HepG2 (cell line): ENCODE results near the gene TBATA. TPM values are rescaled to one million over a fixed set of nuclear protein-coding genes. Genes with fewer than 3 reads are reported as not detected.

Source experiments
- ATAC-seq: fragments of 200-7000 bp; cut with Tn5 transposase; 3 replicates; pipeline ENCODE4 v1.9.1; 2020; ENCODE audit warnings: mild to moderate bottlenecking, moderate library complexity
- BruUV-seq: library from RNA; stranded (reverse); fragments of 400-500 nt; replicated peaks from 2 replicates; lab custom pipeline; 2021; lab: Mats Ljungman, UMichigan
- CTCF ChIA-PET: fragments of 300-600 bp; formaldehyde crosslinking; extraction: SDS; loops from one replicate; lab custom pipeline; 2021; ENCODE audit warnings: low total read pairs, inconsistent platforms, low intra/inter-chr PET ratio; lab: Yijun Ruan, JAX
- POLR2A ChIA-PET: fragments of 350-600 bp; sonication (Branson Sonifier 250); formaldehyde crosslinking; loops from one replicate; lab custom pipeline; 2020; ENCODE audit warnings: antibody characterized with exemption, inconsistent platforms; lab: Yijun Ruan, JAX
- DNase-seq: peaks from one replicate; pipeline ENCODE4 v3.0.0-alpha.2; 2015; ENCODE audit warnings: low spot score
- FAIRE-seq: peaks from 3 replicates; lab custom pipeline; 2011; peaks lifted over from hg19 to GRCh38; lab: Jason Lieb, UNC
- H2AFZ ChIP-seq: one replicate; pipeline ENCODE4 v1.6.1; 2011; ENCODE audit warnings: low read length, inconsistent platforms
- H3K27ac ChIP-seq: fragments of 300-600 bp; 3 replicates; pipeline ENCODE4 v1.8.0; 2011; ENCODE audit warnings: mixed run types, mild to moderate bottlenecking, mixed read lengths, low read length, inconsistent platforms; ENCODE audit not compliant: insufficient read depth; ENCODE audit errors: extremely low read length
- H3K27me3 ChIP-seq, 2 experiments: fragments of 200-600 bp in 1 of 2; 2 replicates in 1 of 2; 3 replicates in 1 of 2; pipeline versions ENCODE4 v1.6.0 to v1.8.0; 2011; ENCODE audit warnings: low read length in 2 of 2, mild to moderate bottlenecking in 2 of 2, moderate library complexity in 2 of 2, inconsistent platforms in 1 of 2; ENCODE audit not compliant: insufficient read depth in 2 of 2, control insufficient read depth in 1 of 2
- H3K36me3 ChIP-seq, 2 experiments: fragments of 200-600 bp in 1 of 2; replicated peaks in 1 of 2; 2 replicates in 1 of 2; 3 replicates in 1 of 2; pipeline versions ENCODE4 v1.5.1 to v1.8.0; 2011; ENCODE audit warnings: low read length in 2 of 2, inconsistent platforms in 1 of 2; ENCODE audit not compliant: insufficient read depth in 2 of 2, control insufficient read depth in 1 of 2
- H3K4me1 ChIP-seq: 2 replicates; pipeline ENCODE4 v1.5.1; 2012; ENCODE audit warnings: low read length, inconsistent platforms; ENCODE audit not compliant: insufficient read depth
- H3K4me2 ChIP-seq: 2 replicates; pipeline ENCODE4 v1.6.0; 2011; ENCODE audit warnings: low read depth, low read length, inconsistent platforms
- H3K4me3 ChIP-seq, 3 experiments: fragments of 200-600 bp in 1 of 3; sonication (generic), shearing (Covaris generic) in 1 of 3; replicated peaks in 1 of 3; 2 replicates each; pipeline ENCODE4 v1.5.1; 2011 to 2016; ENCODE audit warnings: low read length in 3 of 3, inconsistent platforms in 2 of 3, low read depth in 2 of 3, mild to moderate bottlenecking in 2 of 3, control low read depth in 1 of 3, mixed read lengths in 1 of 3; ENCODE audit not compliant: insufficient read depth in 1 of 3
- H3K79me2 ChIP-seq: one replicate; pipeline ENCODE4 v1.6.1; 2011; ENCODE audit warnings: low read length, inconsistent platforms; ENCODE audit not compliant: insufficient read depth
- H3K9ac ChIP-seq: 2 replicates; pipeline ENCODE4 v1.6.0; 2011; ENCODE audit warnings: mild to moderate bottlenecking, low read depth, low read length, inconsistent platforms; ENCODE audit not compliant: insufficient read depth
- H3K9me3 ChIP-seq: 2 replicates; pipeline ENCODE4 v1.5.1; 2012; ENCODE audit warnings: mild to moderate bottlenecking, low read length
- H4K20me1 ChIP-seq: 2 replicates; pipeline ENCODE4 v1.6.0; 2011; ENCODE audit warnings: inconsistent platforms, mild to moderate bottlenecking, low read length, moderate library complexity; ENCODE audit not compliant: insufficient read depth
- JARID2 ChIP-seq: sonication (generic); formaldehyde crosslinking; IDR thresholded peaks from 2 replicates; pipeline ENCODE4 v1.8.1; 2023; ENCODE audit warnings: missing genetic modification reagents, inconsistent platforms; ENCODE audit not compliant: insufficient replicate concordance
- KLF6 ChIP-seq: IDR thresholded peaks from 2 replicates; pipeline ENCODE4 v1.8.0; 2016; ENCODE audit warnings: missing biosample characterization, missing genetic modification reagents
- MZF1 ChIP-seq: sonication (generic); formaldehyde crosslinking; IDR thresholded peaks from 2 replicates; pipeline ENCODE4 v1.8.1; 2023; ENCODE audit warnings: mild to moderate bottlenecking, missing genetic modification reagents, borderline replicate concordance
- NCOA2 ChIP-seq: sonication (generic); formaldehyde crosslinking; IDR thresholded peaks from 2 replicates; pipeline ENCODE4 v1.8.0; 2022; ENCODE audit warnings: inconsistent platforms
- NFE2L2 ChIP-seq: fragments of 150-350 bp; IDR thresholded peaks from 2 replicates; pipeline ENCODE4 v1.6.1; 2014; ENCODE audit warnings: low read length
- TEAD3 ChIP-seq: optimal IDR thresholded peaks from 2 replicates; pipeline ENCODE3; 2016; ENCODE audit warnings: borderline replicate concordance
- ZNF121 ChIP-seq: sonication (generic); formaldehyde crosslinking; IDR thresholded peaks from 2 replicates; pipeline ENCODE4 v1.5.0; 2020; ENCODE audit warnings: mild to moderate bottlenecking, missing genetic modification reagents
- ZNF569 ChIP-seq: sonication (generic); formaldehyde crosslinking; IDR thresholded peaks from 2 replicates; pipeline ENCODE4 v1.5.0; 2020; ENCODE audit warnings: mild to moderate bottlenecking, missing genetic modification reagents, moderate library complexity, borderline replicate concordance
- ZNF780A ChIP-seq: sonication (generic); formaldehyde crosslinking; IDR thresholded peaks from 2 replicates; pipeline ENCODE4 v1.8.0; 2022; ENCODE audit warnings: mild to moderate bottlenecking, missing genetic modification reagents, moderate library complexity
- WGBS: methylation state at CpG from one replicate; pipeline ENCODE4 v1.1.6; 2017; ENCODE audit warnings: low lambda C conversion rate; 5-methylcytosine and 5-hydroxymethylcytosine counted together
- in situ Hi-C: cut with HindIII; loops from 2 replicates; pipeline ENCODE4 v1.10.0; 2017; ENCODE audit warnings: low pct_unique_long_range_greater_than_20kb; ENCODE audit not compliant: extremely low pct_ligation_motif_present
- intact Hi-C: fragments of 100-400 bp; cut with micrococcal nuclease; formaldehyde crosslinking; loops from one replicate; pipeline ENCODE4 v1.10.0; 2022; ENCODE audit not compliant: unreplicated experiment
- polyA plus RNA-seq, 8 experiments: library from polyadenylated mRNA; depleted of rRNA in 3 of 8; stranded (reverse) in 7 of 8; unstranded in 1 of 8; fragments of >200 nt; fragmentation: Illumina TruSeq in 4 of 8; extraction: Trizol in 4 of 8; gene quantifications; 2 replicates each; pipeline versions ENCODE4 v1.2.1 to v1.2.3, GENCODE V29; 2011 to 2016; ENCODE audit warnings: low read depth in 4 of 8, missing spikeins in 1 of 8, mixed read lengths in 1 of 8; ENCODE audit not compliant: insufficient read depth in 1 of 8
- total RNA-seq, 5 experiments: library from RNA; depleted of rRNA; stranded (reverse); fragments of >200 nt; fragmentation: Illumina TruSeq; extraction: Trizol; gene quantifications; 2 replicates each; pipeline ENCODE4 v1.2.3, GENCODE V29; 2016; ENCODE audit warnings: low read depth in 1 of 5
- TF ChIP-seq, protein P1 (sequence below): IDR thresholded peaks from 2 replicates; pipeline ENCODE4 v1.6.1; 2016; ENCODE audit warnings: missing biosample characterization, missing genetic modification reagents, low read depth
- TF ChIP-seq, protein P2 (sequence below): sonication (generic); formaldehyde crosslinking; IDR thresholded peaks from 2 replicates; pipeline ENCODE4 v1.4.0; 2020; ENCODE audit warnings: mild to moderate bottlenecking, low read depth, missing genetic modification reagents
- TF ChIP-seq, protein P3 (sequence below): sonication (generic); formaldehyde crosslinking; conservative IDR thresholded peaks from 2 replicates; pipeline ENCODE4 v1.8.0; 2022; ENCODE audit warnings: missing genetic modification reagents

TBATA gene
- total and polyA plus RNA-seq, 2 of the 13 experiments (the other 11 are each of a cell fraction or from before 2014, with no cell fraction given): not detected

DNA sequence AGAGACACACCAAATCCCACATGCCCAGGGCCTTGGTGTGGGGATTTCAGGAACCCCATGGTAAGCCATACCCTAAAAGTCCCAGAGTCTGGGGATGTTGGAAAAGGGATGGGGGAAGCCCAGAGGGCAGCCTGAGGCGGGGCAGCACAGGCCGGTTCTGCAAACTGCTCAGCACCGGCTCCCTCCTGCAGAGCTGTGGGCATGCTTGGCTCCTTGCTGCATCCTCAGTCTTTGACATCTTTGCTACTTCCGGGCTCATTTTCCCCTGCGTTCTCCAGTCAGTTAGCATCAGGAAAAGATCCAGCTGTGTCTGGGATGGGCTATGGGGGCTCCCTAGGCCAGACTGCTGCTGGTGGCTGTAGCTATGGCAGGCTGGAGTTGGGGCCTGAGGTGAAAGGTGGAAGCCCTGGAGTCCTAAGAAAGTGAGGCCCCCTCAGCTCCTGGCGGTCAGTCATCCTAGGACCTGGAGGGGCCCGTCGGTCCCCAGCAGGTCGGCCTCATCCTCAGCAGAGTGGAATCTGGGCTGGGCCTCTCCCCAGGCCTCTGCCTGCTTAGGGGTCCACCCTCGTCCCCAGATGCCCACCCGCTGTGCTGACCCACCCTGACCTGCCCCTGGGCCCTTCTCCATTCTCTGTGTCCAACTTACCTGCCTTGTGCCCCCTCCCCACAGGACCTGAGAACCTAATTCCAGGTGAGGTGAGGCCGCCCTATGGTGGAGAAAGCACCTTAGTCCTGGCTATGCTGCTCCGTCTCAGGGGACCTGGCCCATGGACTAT, 9.3 kb downstream of the TBATA start:
- TF ChIP-seq MZF1 (CRISPR knock-in tag): no peak
- TF ChIP-seq NFE2L2: no peak
- TF ChIP-seq TEAD3 (CRISPR knock-in tag): no peak
- TF ChIP-seq ZNF780A: no peak
- no peak for TF ChIP-seq JARID2 (CRISPR knock-in tag)
- TF ChIP-seq, protein P1, sequence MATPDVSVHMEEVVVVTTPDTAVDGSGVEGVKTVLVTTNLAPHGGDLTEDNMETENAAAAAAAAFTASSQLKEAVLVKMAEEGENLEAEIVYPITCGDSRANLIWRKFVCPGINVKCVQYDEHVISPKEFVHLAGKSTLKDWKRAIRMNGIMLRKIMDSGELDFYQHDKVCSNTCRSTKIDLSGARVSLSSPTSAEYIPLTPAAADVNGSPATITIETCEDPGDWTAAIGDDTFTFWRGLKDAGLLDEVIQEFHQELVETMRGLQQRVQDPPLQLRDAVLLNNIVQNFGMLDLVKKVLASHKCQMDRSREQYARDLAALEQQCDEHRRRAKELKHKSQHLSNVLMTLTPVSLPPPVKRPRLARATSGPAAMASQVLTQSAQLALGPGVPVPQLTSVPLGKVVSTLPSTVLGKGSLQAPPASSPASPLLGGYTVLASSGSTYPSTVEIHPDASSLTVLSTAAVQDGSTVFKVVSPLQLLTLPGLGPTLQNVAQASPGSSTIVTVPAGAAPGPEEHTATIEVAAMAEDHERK (CRISPR knock-in tag): no peak
- TF ChIP-seq, protein P2, sequence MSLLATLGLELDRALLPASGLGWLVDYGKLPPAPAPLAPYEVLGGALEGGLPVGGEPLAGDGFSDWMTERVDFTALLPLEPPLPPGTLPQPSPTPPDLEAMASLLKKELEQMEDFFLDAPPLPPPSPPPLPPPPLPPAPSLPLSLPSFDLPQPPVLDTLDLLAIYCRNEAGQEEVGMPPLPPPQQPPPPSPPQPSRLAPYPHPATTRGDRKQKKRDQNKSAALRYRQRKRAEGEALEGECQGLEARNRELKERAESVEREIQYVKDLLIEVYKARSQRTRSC (CRISPR knock-in tag): no peak
- TF ChIP-seq, protein P3, sequence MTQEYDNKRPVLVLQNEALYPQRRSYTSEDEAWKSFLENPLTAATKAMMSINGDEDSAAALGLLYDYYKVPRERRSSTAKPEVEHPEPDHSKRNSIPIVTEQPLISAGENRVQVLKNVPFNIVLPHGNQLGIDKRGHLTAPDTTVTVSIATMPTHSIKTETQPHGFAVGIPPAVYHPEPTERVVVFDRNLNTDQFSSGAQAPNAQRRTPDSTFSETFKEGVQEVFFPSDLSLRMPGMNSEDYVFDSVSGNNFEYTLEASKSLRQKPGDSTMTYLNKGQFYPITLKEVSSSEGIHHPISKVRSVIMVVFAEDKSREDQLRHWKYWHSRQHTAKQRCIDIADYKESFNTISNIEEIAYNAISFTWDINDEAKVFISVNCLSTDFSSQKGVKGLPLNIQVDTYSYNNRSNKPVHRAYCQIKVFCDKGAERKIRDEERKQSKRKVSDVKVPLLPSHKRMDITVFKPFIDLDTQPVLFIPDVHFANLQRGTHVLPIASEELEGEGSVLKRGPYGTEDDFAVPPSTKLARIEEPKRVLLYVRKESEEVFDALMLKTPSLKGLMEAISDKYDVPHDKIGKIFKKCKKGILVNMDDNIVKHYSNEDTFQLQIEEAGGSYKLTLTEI (CRISPR knock-in tag): no peak
- TF ChIP-seq ZNF569 (CRISPR knock-in tag): no peak
- no peak for TF ChIP-seq NCOA2 (CRISPR knock-in tag)
- no peak for TF ChIP-seq KLF6
- no peak for TF ChIP-seq ZNF121 (CRISPR knock-in tag)
- CTCF ChIA-PET: no interaction called here

More for the DNA sequence above, 9.3 kb downstream of the TBATA start:
- H3K9ac ChIP-seq: no peak overlapping the region
- H3K4me2 ChIP-seq: no peak overlapping the region
- H3K4me3 ChIP-seq: no peak overlapping the region
- ATAC-seq: no peak
- no peaks in the 10 kb centered on the region for H3K9me3 ChIP-seq
- H3K27me3 ChIP-seq: peaks cover 9 to 80% of the 10 kb centered on the region in 2 experiments; a peak in 4 of 5 replicates
- H3K4me1 ChIP-seq: no peaks in the 10 kb centered on the region; the same call in 1 of the 2 replicates
- in situ Hi-C loops (no loop called here), intact Hi-C loops (no loop called here)
- no peak overlapping the region for H3K27ac ChIP-seq
- no peak overlapping the region for H2AFZ ChIP-seq
- no peaks in the 10 kb centered on the region for H3K36me3 ChIP-seq
- POLR2A ChIA-PET: no interaction called here
- 54% methylated on average over 9 of the region's 13 CpGs for WGBS
- no TSS peak for BruUV-seq
- FAIRE-seq: no peak
- no peaks in the 10 kb centered on the region for H4K20me1 ChIP-seq
- no peak for DNase-seq
- H3K79me2 ChIP-seq: no peaks in the 10 kb centered on the region
